H1 (cell line): ENCODE data around the gene SNAP47. TPM values are rescaled to one million over a fixed set of nuclear protein-coding genes. Genes with fewer than 3 reads are reported as not detected.

Source experiments
- CTCF ChIA-PET: fragments of 300-600 bp; sonication (Branson Sonifier 250); formaldehyde crosslinking; loops from one replicate; lab custom pipeline; 2021; ENCODE audit not compliant: partially characterized antibody; lab: Charles Lee
- POLR2A ChIA-PET: fragments of 300-600 bp; sonication (Branson Sonifier 250); formaldehyde crosslinking; loops from one replicate; lab custom pipeline; 2021; ENCODE audit warnings: inconsistent platforms; ENCODE audit not compliant: partially characterized antibody; lab: Charles Lee
- DNase-seq, 2 experiments: peaks; one replicate each; pipeline versions ENCODE4 v3.0.0 to v3.0.0-alpha.2; 2010 to 2022; ENCODE audit warnings: low spot score in 2 of 2, low read depth in 1 of 2, mixed read lengths in 1 of 2
- FAIRE-seq: peaks from 2 replicates; lab custom pipeline; 2011; peaks lifted over from hg19 to GRCh38; lab: Jason Lieb, UNC
- H2AFZ ChIP-seq: 2 replicates; pipeline ENCODE4 v1.8.1; 2012; ENCODE audit warnings: low read length, inconsistent platforms
- H2AK5ac ChIP-seq: 2 replicates; pipeline ENCODE4 v1.6.1; 2013; ENCODE audit warnings: low read depth, low read length
- H2BK120ac ChIP-seq: replicated peaks from 2 replicates; pipeline ENCODE3; 2013; ENCODE audit warnings: low read depth, low read length, inconsistent platforms
- H2BK12ac ChIP-seq: 2 replicates; pipeline ENCODE4 v1.6.1; 2013; ENCODE audit warnings: low read depth, low read length
- H2BK15ac ChIP-seq: 2 replicates; pipeline ENCODE4 v1.6.1; 2013; ENCODE audit warnings: low read length
- H2BK20ac ChIP-seq: 2 replicates; pipeline ENCODE4 v1.6.1; 2013; ENCODE audit warnings: low read length
- H2BK5ac ChIP-seq: 2 replicates; pipeline ENCODE4 v1.6.1; 2013; ENCODE audit warnings: low read depth, low read length
- H3K14ac ChIP-seq: 2 replicates; pipeline ENCODE4 v1.6.1; 2013; ENCODE audit warnings: inconsistent platforms; ENCODE audit not compliant: insufficient read length
- H3K18ac ChIP-seq: 2 replicates; pipeline ENCODE4 v1.6.1; 2013; ENCODE audit warnings: low read length; ENCODE audit errors: extremely low read depth
- H3K23ac ChIP-seq: 2 replicates; pipeline ENCODE4 v1.6.1; 2013; ENCODE audit warnings: inconsistent platforms; ENCODE audit not compliant: insufficient read length
- H3K23me2 ChIP-seq: 2 replicates; pipeline ENCODE4 v1.6.1; 2013; ENCODE audit warnings: low read depth, low read length
- H3K27ac ChIP-seq: 2 replicates; pipeline ENCODE4 v1.6.1; 2011; ENCODE audit warnings: low read depth, low read length, inconsistent platforms
- H3K27me3 ChIP-seq, 4 experiments: replicated peaks in 1 of 4; 1 replicate in 1 of 4; 2 replicates in 3 of 4; pipeline versions ENCODE4 v1.6.1 to v1.8.1; 2011 to 2013; ENCODE audit warnings: low read length in 3 of 4, mild to moderate bottlenecking in 3 of 4, inconsistent platforms in 2 of 4, mixed read lengths in 2 of 4, moderate library complexity in 1 of 4; ENCODE audit not compliant: control insufficient read depth in 3 of 4, insufficient read depth in 3 of 4; ENCODE audit errors: extremely low read depth in 1 of 4
- H3K36me3 ChIP-seq, 4 experiments: 2 replicates each; pipeline versions ENCODE4 v1.6.1 to v1.8.1; 2011 to 2013; ENCODE audit warnings: mild to moderate bottlenecking in 4 of 4, low read length in 3 of 4, moderate library complexity in 2 of 4, control low read depth in 1 of 4, inconsistent platforms in 1 of 4; ENCODE audit not compliant: insufficient read depth in 4 of 4, control insufficient read depth in 2 of 4
- H3K4ac ChIP-seq: replicated peaks from 2 replicates; pipeline ENCODE3; 2013; ENCODE audit warnings: low read length, low read depth, mixed read lengths, inconsistent platforms; ENCODE audit not compliant: insufficient read length
- H3K4me1 ChIP-seq, 4 experiments: replicated peaks in 1 of 4; 1 replicate in 1 of 4; 2 replicates in 3 of 4; pipeline versions ENCODE4 v1.6.1 to v1.8.1; 2011 to 2013; ENCODE audit warnings: low read length in 3 of 4, inconsistent platforms in 2 of 4, mixed read lengths in 1 of 4; ENCODE audit not compliant: insufficient read depth in 4 of 4, control insufficient read depth in 3 of 4
- H3K4me2 ChIP-seq, 2 experiments: 2 replicates each; pipeline versions ENCODE4 v1.6.1 to v1.8.1; 2011 to 2013; ENCODE audit warnings: low read depth in 2 of 2, low read length in 2 of 2, control low read depth in 1 of 2, inconsistent platforms in 1 of 2, mild to moderate bottlenecking in 1 of 2; ENCODE audit not compliant: insufficient read depth in 1 of 2
- H3K4me3 ChIP-seq, 4 experiments: fragments of 200-600, 300-600 bp in 1 of 4; sonication (generic), shearing (Covaris generic), sonication (Bioruptor Twin) in 1 of 4; 2 replicates each; pipeline versions ENCODE4 v1.5.1 to v1.8.1; 2011 to 2016; ENCODE audit warnings: low read length in 4 of 4, low read depth in 3 of 4, control low read depth in 2 of 4, inconsistent platforms in 2 of 4, mild to moderate bottlenecking in 2 of 4, mixed read lengths in 1 of 4, moderate library complexity in 1 of 4; ENCODE audit not compliant: insufficient read depth in 2 of 4; ENCODE audit errors: extremely low read depth in 1 of 4
- H3K56ac ChIP-seq: replicated peaks from 2 replicates; pipeline ENCODE3; 2013; ENCODE audit warnings: low read depth, mild to moderate bottlenecking, mixed read lengths, low read length, inconsistent platforms; ENCODE audit not compliant: insufficient read length
- H3K79me1 ChIP-seq: 2 replicates; pipeline ENCODE4 v1.6.1; 2013; ENCODE audit warnings: low read depth, low read length, control low read depth
- H3K79me2 ChIP-seq, 2 experiments: 2 replicates each; pipeline versions ENCODE4 v1.6.1 to v1.8.1; 2012 to 2013; ENCODE audit warnings: low read length in 2 of 2, mild to moderate bottlenecking in 2 of 2, inconsistent platforms in 1 of 2; ENCODE audit not compliant: insufficient read depth in 2 of 2, control insufficient read depth in 1 of 2
- H3K9ac ChIP-seq, 4 experiments: replicated peaks in 1 of 4; 1 replicate in 1 of 4; 2 replicates in 3 of 4; pipeline versions ENCODE4 v1.6.1 to v1.8.1; 2011 to 2013; ENCODE audit warnings: low read depth in 3 of 4, low read length in 3 of 4, control low read depth in 2 of 4, mild to moderate bottlenecking in 2 of 4, moderate library complexity in 2 of 4, inconsistent platforms in 1 of 4; ENCODE audit errors: extremely low read depth in 1 of 4
- H3K9me3 ChIP-seq, 2 experiments: 2 replicates each; pipeline versions ENCODE4 v1.6.1 to v1.8.1; 2012 to 2013; ENCODE audit warnings: mild to moderate bottlenecking in 2 of 2, moderate library complexity in 2 of 2, control low read depth in 1 of 2, inconsistent platforms in 1 of 2, low read depth in 1 of 2, low read length in 1 of 2, mixed read lengths in 1 of 2; ENCODE audit not compliant: insufficient read depth in 2 of 2
- H4K20me1 ChIP-seq, 2 experiments: replicated peaks in 1 of 2; 2 replicates each; pipeline versions ENCODE3 to v1.8.1; 2011 to 2013; ENCODE audit warnings: inconsistent platforms in 2 of 2, low read length in 2 of 2, mild to moderate bottlenecking in 1 of 2; ENCODE audit not compliant: insufficient read depth in 2 of 2, control insufficient read depth in 1 of 2
- H4K5ac ChIP-seq: 2 replicates; pipeline ENCODE4 v1.6.1; 2013; ENCODE audit warnings: low read length, low read depth, mixed read lengths, inconsistent platforms; ENCODE audit not compliant: insufficient read length
- H4K8ac ChIP-seq: 2 replicates; pipeline ENCODE4 v1.8.0; 2013; ENCODE audit warnings: mild to moderate bottlenecking, moderate library complexity, low read length, inconsistent platforms; ENCODE audit not compliant: insufficient read depth; ENCODE audit errors: extremely low read depth
- H4K91ac ChIP-seq: replicated peaks from 2 replicates; pipeline ENCODE3; 2013; ENCODE audit warnings: low read length, mixed read lengths, inconsistent platforms; ENCODE audit not compliant: insufficient read length
- BCL11A ChIP-seq, 2 experiments: IDR thresholded peaks; one replicate each; pipeline ENCODE4 v1.6.1; 2011; ENCODE audit warnings: low read depth in 2 of 2, low read length in 2 of 2, mild to moderate bottlenecking in 2 of 2
- CHD2 ChIP-seq: IDR thresholded peaks from 2 replicates; pipeline ENCODE4 v1.6.1; 2012; ENCODE audit warnings: low read length, improper control_type of control experiment
- CREB1 ChIP-seq: IDR thresholded peaks from 2 replicates; pipeline ENCODE4 v1.6.1; 2012; ENCODE audit warnings: inconsistent platforms
- E2F6 ChIP-seq: IDR thresholded peaks from 2 replicates; pipeline ENCODE4 v1.6.1; 2012; ENCODE audit warnings: inconsistent platforms
- EP300 ChIP-seq, 2 experiments: IDR thresholded peaks; 1 replicate in 1 of 2; 2 replicates in 1 of 2; pipeline ENCODE4 v1.6.1; 2011 to 2012; ENCODE audit warnings: low read depth in 2 of 2, low read length in 2 of 2, mild to moderate bottlenecking in 2 of 2, borderline replicate concordance in 1 of 2, inconsistent platforms in 1 of 2, moderate library complexity in 1 of 2
- GABPA ChIP-seq: IDR thresholded peaks from 2 replicates; pipeline ENCODE4 v1.6.1; 2011; ENCODE audit warnings: mild to moderate bottlenecking, low read length, moderate library complexity, borderline replicate concordance; ENCODE audit not compliant: insufficient read depth
- HDAC2 ChIP-seq, 2 experiments: fragments of 300-600 bp in 1 of 2; sonication (generic) in 1 of 2; IDR thresholded peaks; 2 replicates each; pipeline ENCODE4 v1.6.1; 2011 to 2012; ENCODE audit warnings: low read depth in 2 of 2, low read length in 2 of 2, mild to moderate bottlenecking in 2 of 2, moderate library complexity in 2 of 2, borderline replicate concordance in 1 of 2, inconsistent platforms in 1 of 2
- HDAC6 ChIP-seq: IDR thresholded peaks from one replicate; pipeline ENCODE4 v1.7.1; 2012; ENCODE audit warnings: low read depth, mild to moderate bottlenecking, inconsistent platforms, low read length, moderate library complexity
- KDM5A ChIP-seq: fragments of 200-600 bp; IDR thresholded peaks from 2 replicates; pipeline ENCODE4 v1.7.1; 2012; ENCODE audit warnings: mild to moderate bottlenecking, low read length, inconsistent platforms, mixed read lengths
- POLR2AphosphoS5 ChIP-seq: IDR thresholded peaks from 2 replicates; pipeline ENCODE4 v1.6.1; 2011; ENCODE audit warnings: low read depth, low read length
- SIRT6 ChIP-seq: IDR thresholded peaks from one replicate; pipeline ENCODE4 v1.7.1; 2012; ENCODE audit warnings: low read length, inconsistent platforms
- SP4 ChIP-seq: IDR thresholded peaks from 2 replicates; pipeline ENCODE4 v1.6.1; 2012; ENCODE audit warnings: low read length, inconsistent platforms
- TAF1 ChIP-seq: IDR thresholded peaks from 2 replicates; pipeline ENCODE4 v1.6.1; 2011; ENCODE audit warnings: mild to moderate bottlenecking, low read depth, low read length
- TBP ChIP-seq: IDR thresholded peaks from 2 replicates; pipeline ENCODE4 v1.6.1; 2011; ENCODE audit warnings: low read depth, low read length, improper control_type of control experiment
- ZNF274 ChIP-seq: IDR thresholded peaks from 2 replicates; pipeline ENCODE4 v1.7.0; 2012; ENCODE audit warnings: low read length, borderline replicate concordance; ENCODE audit errors: extremely low read depth
- WGBS, 2 experiments: shearing (Covaris generic) in 1 of 2; methylation state at CpG; one replicate each; pipeline versions ENCODE4 v1.1.6 to v1.1.7; 2013 to 2015; ENCODE audit warnings: low lambda C conversion rate in 2 of 2, mixed read lengths in 2 of 2, inconsistent platforms in 1 of 2, low coverage in 1 of 2, missing lambda C conversion rate in 1 of 2; ENCODE audit not compliant: insufficient replicate concordance in 2 of 2, insufficient coverage in 1 of 2, insufficient read length in 1 of 2; ENCODE audit errors: extremely low coverage in 1 of 2, missing lambda C conversion rate in 1 of 2; 5-methylcytosine and 5-hydroxymethylcytosine counted together
- polyA plus RNA-seq, 7 experiments: library from polyadenylated mRNA; depleted of rRNA in 3 of 7; stranded (reverse) in 5 of 7; unstranded in 2 of 7; fragments of >200 nt in 5 of 7; fragments of 200-250 nt in 2 of 7; gene quantifications; 1 replicate in 5 of 7; 2 replicates in 1 of 7; 4 replicates in 1 of 7; pipeline versions ENCODE4 v1.2.1 to v1.2.3, GENCODE V29; 2011 to 2013; ENCODE audit warnings: missing spikeins in 2 of 7, mixed read lengths in 2 of 7
- total RNA-seq: library from RNA; stranded (reverse); fragmentation: NEBNext Ultra II Directional; extraction: Animal tissue kit (Norgen Biotek cat#: 25700); gene quantifications from 2 replicates; pipeline ENCODE4 v1.2.1, GENCODE V29; 2021

The SNAP47 gene
- total and polyA plus RNA-seq, 2 of the 8 experiments (the other 6 are each of a cell fraction or from before 2014, with no cell fraction given), result 37.6 to 42.2 TPM

GRCh38 chr1:227768125-227768439 lies 32.8 kb downstream of the SNAP47 start:
- H3K23ac ChIP-seq, result no peak overlapping the region
- no peak overlapping the region for H2AK5ac ChIP-seq
- no peak overlapping the region for H2BK5ac ChIP-seq
- peaks cover 0 to 5% (median 0%) of the 10 kb centered on the region in 4 experiments; a peak in 2 of 7 replicates for H3K4me1 ChIP-seq
- H3K14ac ChIP-seq, result no peak overlapping the region
- H3K23me2 ChIP-seq, result no peaks in the 10 kb centered on the region
- H3K27ac ChIP-seq, result no peak overlapping the region
- no peak overlapping the region for H3K4me2 ChIP-seq
- no peak overlapping the region for H4K91ac ChIP-seq
- peaks cover 3 to 20% of the 10 kb centered on the region in 2 experiments for H4K20me1 ChIP-seq
- no peak overlapping the region for H2BK20ac ChIP-seq
- no peaks in the 10 kb centered on the region for H3K27me3 ChIP-seq
- DNase-seq (no peak), FAIRE-seq (no peak)
- no peaks in the 10 kb centered on the region for H3K9me3 ChIP-seq
- H4K8ac ChIP-seq, result no peak overlapping the region; the same call in 1 of the 2 replicates
- WGBS, 2 experiments, result 82% methylated on average over 7 of the region's 7 CpGs; no CpG with 5 or more reads in 1 of the 2 experiments
- no peak overlapping the region for H3K4me3 ChIP-seq
- no peak overlapping the region for H3K9ac ChIP-seq
- POLR2A ChIA-PET, result no interaction called here
- no peak overlapping the region for H2AFZ ChIP-seq
- CTCF ChIA-PET, result interaction anchor here (0.9 to 1.5 kb wide), 3 partner anchors 124 to 287 kb away, joined by 3 read pairs; no protein-coding TSS in a partner anchor
- no peak overlapping the region for H4K5ac ChIP-seq
- peaks cover 2% of the 10 kb centered on the region; the same call in 1 of the 2 replicates for H3K79me1 ChIP-seq
- H2BK15ac ChIP-seq, result no peak overlapping the region
- H2BK120ac ChIP-seq, result no peak overlapping the region
- H3K79me2 ChIP-seq, result peaks cover 0 to 11% of the 10 kb centered on the region in 2 experiments; a peak in 1 of 4 replicates
- no peak overlapping the region for H3K18ac ChIP-seq
- no peak overlapping the region for H3K56ac ChIP-seq
- no peak overlapping the region for H2BK12ac ChIP-seq
- H3K36me3 ChIP-seq, result peaks cover 6 to 24% (median 17%) of the 10 kb centered on the region in 4 experiments; a peak in 6 of 8 replicates
- H3K4ac ChIP-seq, result no peak overlapping the region
- TF ChIP-seq CHD2 (no peak), GABPA (no peak), TAF1 (no peak), CREB1 (no peak), SIRT6 (no peak), KDM5A (no peak), HDAC2 (IDR thresholded peaks at IDR 0.05; ENCODE audit: borderline replicate concordance in 1 of 2, low read depth in 2 of 2, low read length in 2 of 2) (no peak), POLR2AphosphoS5 (no peak), EP300 (IDR thresholded peaks at IDR 0.05; ENCODE audit: borderline replicate concordance in 1 of 2, low read depth in 2 of 2, low read length in 2 of 2) (no peak), HDAC6 (no peak), BCL11A (IDR thresholded peaks at IDR 0.05; ENCODE audit: low read depth in 2 of 2, low read length in 2 of 2) (no peak), SP4 (no peak), TBP (no peak), E2F6 (no peak), ZNF274 (no peak)
